LNCaP clone FGC (cell line): ENCODE results near the gene MAT2B.
A peak's percentile ranks its signal among the peaks of the same experiment; 100 is the strongest.

Experiments
- DNase-seq: peaks from one replicate; pipeline ENCODE4 v3.0.0-alpha.2; 2011; ENCODE audit warnings: low read depth
- H3K4me3 ChIP-seq: 2 replicates; pipeline ENCODE4 v1.5.1; 2011; ENCODE audit warnings: mild to moderate bottlenecking, low read depth, low read length, control low read depth
- CTCF ChIP-seq: IDR thresholded peaks from 2 replicates; pipeline ENCODE4 v1.5.1; 2012; ENCODE audit warnings: mild to moderate bottlenecking; ENCODE audit not compliant: control insufficient read depth, insufficient read depth; ENCODE audit errors: extremely low read depth

MAT2B gene

GRCh38 chr5:163509291-163509951 lies 4.0 kb downstream of the MAT2B start:
- H3K4me3 ChIP-seq = peak overlapping the region; percentile 27
- DNase-seq = no peak
- TF ChIP-seq CTCF = no peak

GRCh38 chr5:163512526-163512925 lies 7.1 kb downstream of the MAT2B start:
- no peak for TF ChIP-seq CTCF
- DNase-seq = no peak
- H3K4me3 ChIP-seq = no peak overlapping the region

- H3K4me3 ChIP-seq = no peak overlapping the region
- no peak for DNase-seq
- TF ChIP-seq CTCF = no peak
Observed at GRCh38 chr5:163525096-163525495, 19.7 kb downstream of the MAT2B start.

GRCh38 chr5:163529698-163530097 lies 24.3 kb downstream of the MAT2B start:
- no peak for TF ChIP-seq CTCF
- no peak overlapping the region for H3K4me3 ChIP-seq
- DNase-seq = no peak

- TF ChIP-seq CTCF = no peak
- DNase-seq = no peak
- no peak overlapping the region for H3K4me3 ChIP-seq
Observed at GRCh38 chr5:163531272-163531671, 25.9 kb downstream of the MAT2B start.

GRCh38 chr5:163532171-163533084 lies 27.0 kb downstream of the MAT2B start:
- no peak for TF ChIP-seq CTCF
- no peak overlapping the region for H3K4me3 ChIP-seq
- no peak for DNase-seq
